Adrenal gland (tissue), 12 donors: ENCODE results near the gene FKRP. TPM values are rescaled to one million over a fixed set of nuclear protein-coding genes. Genes with fewer than 3 reads are reported as not detected.

Experiments
- DNase-seq, 7 donors: peaks; one replicate each; pipeline ENCODE4 v3.0.0-alpha.2; 2019 to 2020
- H3K27ac ChIP-seq, 5 donors: fragments of 200-600 bp; sonication (generic) in 4 of 5; 1 replicate in 3 of 5; 2 replicates in 2 of 5; pipeline versions ENCODE4 v1.5.1 to v1.8.0; 2016 to 2020; ENCODE audit warnings: mild to moderate bottlenecking in 1 of 5
- H3K27me3 ChIP-seq: fragments of 200-600 bp; 2 replicates; pipeline ENCODE4 v1.8.0; 2021
- H3K36me3 ChIP-seq, 2 donors: fragments of 200-600 bp; replicated peaks in 1 of 2; 1 replicate in 1 of 2; 2 replicates in 1 of 2; pipeline versions ENCODE4 v1.5.1 to v1.8.0; 2018 to 2022
- H3K4me1 ChIP-seq, 2 donors: fragments of 200-600 bp; replicated peaks in 1 of 2; 1 replicate in 1 of 2; 2 replicates in 1 of 2; pipeline versions ENCODE4 v1.5.1 to v1.8.0; 2018 to 2021
- H3K4me3 ChIP-seq, 4 donors: fragments of 200-600 bp; sonication (generic) in 3 of 4; one replicate each; pipeline ENCODE4 v1.5.1; 2016 to 2018
- H3K9me3 ChIP-seq, 3 donors: fragments of 200-600 bp; sonication (generic) in 1 of 3; replicated peaks in 1 of 3; 1 replicate in 2 of 3; 2 replicates in 1 of 3; pipeline versions ENCODE4 v1.5.1 to v1.8.0; 2016 to 2021
- POLR2A ChIP-seq, 2 donors: fragments of 450-650 bp; IDR thresholded peaks; one replicate each; pipeline ENCODE4 v1.6.1; 2017; ENCODE audit warnings: antibody characterized with exemption in 2 of 2, mild to moderate bottlenecking in 2 of 2, moderate library complexity in 1 of 2
- WGBS, 4 donors: extraction: QIAGEN DNeasy Blood & Tissue Kit in 2 of 4; methylation state at CpG; one replicate each; pipeline versions ENCODE4 v1.1.5 to v1.1.7; 2013 to 2017; 5-methylcytosine and 5-hydroxymethylcytosine counted together
- intact Hi-C, 2 donors: fragments of 100-400 bp; cut with DNase I; formaldehyde crosslinking; loops; one replicate each; pipeline versions ENCODE4 v1.14.1 to v1.15.0; 2022 to 2023
- polyA plus RNA-seq, 3 donors: library from polyadenylated mRNA; stranded (reverse); fragments of 200-250 nt in 2 of 3; fragments of 350-450 nt in 1 of 3; fragmentation: Illumina TruSeq in 1 of 3; extraction: RNeasy Lipid Tissue Mini Kit (QIAGEN cat#74804) in 1 of 3; gene quantifications; one replicate each; pipeline ENCODE4 v1.2.3, GENCODE V29; 2013 to 2014
- total RNA-seq, 9 donors: library from RNA; depleted of rRNA in 4 of 9; stranded (reverse); fragments of >200 nt in 4 of 9; fragments of 120-200 nt in 1 of 9; fragmentation: NEBNext Ultra II Directional in 1 of 9; extraction: Animal tissue kit (Norgen Biotek cat#: 25700) in 1 of 9; gene quantifications; one replicate each; pipeline versions ENCODE4 v1.1.0 to v1.2.4, GENCODE V29; 2013 to 2023
- TF ChIP-seq, protein P1 (sequence below), 6 experiments: fragments of 450-650 bp in 4 of 6; fragments of 200-600 bp in 2 of 6; sonication (generic) in 1 of 6; IDR thresholded peaks; 1 replicate in 5 of 6; 2 replicates in 1 of 6; pipeline versions ENCODE4 v1.5.1 to v1.8.0; 2016 to 2021; ENCODE audit warnings: antibody characterized with exemption in 6 of 6, mild to moderate bottlenecking in 2 of 6, moderate library complexity in 1 of 6
- donor health status: healthy with polysubstance abuse.
- donor health status: Bipolar disorder and iron deficiency.
- donor health status: DM: yes; HTN: yes; CAD: no.
- donor health status: DM: no; HTN: no; CAD: no.
- donor health status: DM: no; HTN: no; CAD: no.
- donor health status: DM: yes; HTN: yes; CAD: no.

FKRP gene
- total and polyA plus RNA-seq, 12 donors = 5.5 to 31.2 (median 16.7) TPM

DNA sequence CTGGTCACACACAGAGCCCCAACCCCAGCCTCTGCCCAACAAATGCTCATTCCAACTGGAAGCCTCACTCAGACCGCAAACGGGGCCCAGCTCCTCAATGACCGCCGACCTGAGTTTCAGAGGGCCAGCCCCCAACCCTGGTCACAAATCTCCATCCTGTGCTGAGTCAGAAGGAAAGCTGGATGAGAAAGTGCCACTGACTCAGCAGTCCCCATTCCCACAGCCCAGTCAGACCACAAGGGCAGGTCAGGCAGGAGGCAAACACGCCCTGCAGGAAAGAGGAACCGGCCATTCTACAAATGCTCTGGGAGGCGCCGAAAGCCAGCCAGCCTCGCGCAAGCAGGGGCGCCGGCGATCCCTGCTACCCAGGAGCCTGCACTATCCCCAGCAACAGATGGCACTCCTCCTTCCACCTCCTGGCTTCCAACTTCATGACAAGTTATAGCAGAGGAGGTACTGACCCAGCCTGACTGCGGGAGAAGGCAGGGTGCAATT, 14.8 kb upstream of the FKRP start:
- TF ChIP-seq, protein P1, sequence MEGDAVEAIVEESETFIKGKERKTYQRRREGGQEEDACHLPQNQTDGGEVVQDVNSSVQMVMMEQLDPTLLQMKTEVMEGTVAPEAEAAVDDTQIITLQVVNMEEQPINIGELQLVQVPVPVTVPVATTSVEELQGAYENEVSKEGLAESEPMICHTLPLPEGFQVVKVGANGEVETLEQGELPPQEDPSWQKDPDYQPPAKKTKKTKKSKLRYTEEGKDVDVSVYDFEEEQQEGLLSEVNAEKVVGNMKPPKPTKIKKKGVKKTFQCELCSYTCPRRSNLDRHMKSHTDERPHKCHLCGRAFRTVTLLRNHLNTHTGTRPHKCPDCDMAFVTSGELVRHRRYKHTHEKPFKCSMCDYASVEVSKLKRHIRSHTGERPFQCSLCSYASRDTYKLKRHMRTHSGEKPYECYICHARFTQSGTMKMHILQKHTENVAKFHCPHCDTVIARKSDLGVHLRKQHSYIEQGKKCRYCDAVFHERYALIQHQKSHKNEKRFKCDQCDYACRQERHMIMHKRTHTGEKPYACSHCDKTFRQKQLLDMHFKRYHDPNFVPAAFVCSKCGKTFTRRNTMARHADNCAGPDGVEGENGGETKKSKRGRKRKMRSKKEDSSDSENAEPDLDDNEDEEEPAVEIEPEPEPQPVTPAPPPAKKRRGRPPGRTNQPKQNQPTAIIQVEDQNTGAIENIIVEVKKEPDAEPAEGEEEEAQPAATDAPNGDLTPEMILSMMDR (IDR thresholded peaks at IDR 0.05) = no peak
- peak in 1 of 2 donors; percentile 48 for TF ChIP-seq POLR2A (IDR thresholded peaks at IDR 0.05)
- intact Hi-C loops = no loop called here
- Histone ChIP-seq H3K4me1 (peaks cover 15 to 51% of the 10 kb centered on the region in 2 donors), H3K27ac (peak overlapping the region in 2 of 5 donors; percentile 45 to 76), H3K27me3 (no peaks in the 10 kb centered on the region), H3K4me3 (no peak overlapping the region), H3K9me3 (no peaks in the 10 kb centered on the region), H3K36me3 (peaks cover 0 to 70% of the 10 kb centered on the region in 2 donors)
- WGBS, 4 donors = 22 to 64% (median 33%) methylated on average over 2 to 14 of the region's 14 CpGs
- DNase-seq = peak; percentile 61 to 87 (median 83)

DNA sequence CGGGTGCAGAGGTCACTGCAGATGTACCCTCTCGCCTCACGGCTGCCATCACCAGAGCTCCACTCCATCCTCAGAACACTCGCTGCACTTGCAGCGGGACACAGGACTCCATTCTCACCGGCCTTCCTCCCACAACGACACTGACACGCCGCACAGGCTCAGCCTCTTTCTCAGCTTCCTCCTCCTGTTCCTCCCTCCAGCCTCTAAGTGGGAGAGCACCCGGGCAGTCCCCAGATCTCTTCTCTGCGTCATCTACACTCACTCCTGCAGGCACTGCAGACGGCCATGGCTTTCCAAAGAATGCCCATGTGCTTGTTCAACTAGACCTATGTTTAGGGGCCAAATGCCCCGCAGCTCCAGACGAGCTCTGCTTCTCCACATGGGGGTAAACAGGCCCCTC, 14.3 kb upstream of the FKRP start:
- Histone ChIP-seq H3K27ac (peak overlapping the region in 2 of 5 donors; percentile 45 to 76), H3K27me3 (no peaks in the 10 kb centered on the region), H3K4me3 (no peak overlapping the region), H3K9me3 (no peaks in the 10 kb centered on the region), H3K36me3 (peaks cover 0 to 65% of the 10 kb centered on the region in 2 donors), H3K4me1 (peaks cover 17 to 57% of the 10 kb centered on the region in 2 donors)
- DNase-seq = no peak
- 64 to 82% (median 68%) methylated on average over 14 of the region's 14 CpGs for WGBS, 4 donors
- no peak for TF ChIP-seq POLR2A (IDR thresholded peaks at IDR 0.05)
- TF ChIP-seq, protein P1 (IDR thresholded peaks at IDR 0.05) = no peak
- intact Hi-C loops = no loop called here

DNA sequence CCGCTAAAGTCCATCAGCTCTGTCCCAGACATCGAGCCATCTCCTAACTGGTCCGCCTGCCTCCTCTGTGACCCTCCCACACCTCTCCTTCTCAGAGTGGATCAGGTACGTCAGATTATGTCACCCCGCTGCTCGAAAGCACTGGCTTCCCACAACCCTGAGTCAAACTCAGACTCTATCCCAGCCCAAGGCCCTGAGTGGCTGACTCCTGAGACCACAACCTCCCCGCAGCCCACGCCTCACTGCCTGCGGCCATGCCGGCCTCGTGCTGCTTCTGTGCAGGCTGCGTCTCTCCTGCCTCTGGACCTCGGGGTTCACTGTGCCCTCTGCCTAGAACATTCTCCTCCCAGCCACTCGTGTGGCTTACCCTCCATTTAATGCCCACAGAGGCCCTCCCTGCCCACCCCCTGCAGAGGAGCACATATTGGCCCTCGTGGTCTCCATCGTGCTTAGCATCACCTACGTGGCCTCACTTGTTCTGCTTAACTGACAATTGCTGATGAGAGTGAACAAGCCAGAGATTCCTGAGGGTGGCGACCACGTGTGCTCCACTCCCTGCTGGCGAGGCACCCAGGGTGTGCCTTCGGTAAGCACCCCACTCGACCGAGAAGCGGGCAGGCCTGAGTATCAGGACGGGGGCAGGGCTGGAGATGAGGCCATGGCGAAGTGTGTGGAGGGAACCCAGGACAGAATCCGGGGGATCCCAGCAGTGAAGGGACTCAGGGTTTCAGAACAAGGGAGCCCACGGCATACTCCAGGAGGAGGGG, 13.5 kb upstream of the FKRP start:
- no peak for TF ChIP-seq POLR2A (IDR thresholded peaks at IDR 0.05)
- TF ChIP-seq, protein P1 (IDR thresholded peaks at IDR 0.05) = no peak
- no peaks in the 10 kb centered on the region for H3K27me3 ChIP-seq
- WGBS, 4 donors = 90 to 94% (median 92%) methylated on average over 22 to 28 of the region's 28 CpGs
- no peak for DNase-seq
- H3K4me3 ChIP-seq = no peak overlapping the region
- peaks cover 21 to 57% of the 10 kb centered on the region in 2 donors for H3K4me1 ChIP-seq
- intact Hi-C loops = no loop called here
- peak overlapping the region in 2 of 5 donors; percentile 55 to 79 for H3K27ac ChIP-seq
- no peaks in the 10 kb centered on the region for H3K9me3 ChIP-seq
- H3K36me3 ChIP-seq = peaks cover 0 to 57% of the 10 kb centered on the region in 2 donors

DNA sequence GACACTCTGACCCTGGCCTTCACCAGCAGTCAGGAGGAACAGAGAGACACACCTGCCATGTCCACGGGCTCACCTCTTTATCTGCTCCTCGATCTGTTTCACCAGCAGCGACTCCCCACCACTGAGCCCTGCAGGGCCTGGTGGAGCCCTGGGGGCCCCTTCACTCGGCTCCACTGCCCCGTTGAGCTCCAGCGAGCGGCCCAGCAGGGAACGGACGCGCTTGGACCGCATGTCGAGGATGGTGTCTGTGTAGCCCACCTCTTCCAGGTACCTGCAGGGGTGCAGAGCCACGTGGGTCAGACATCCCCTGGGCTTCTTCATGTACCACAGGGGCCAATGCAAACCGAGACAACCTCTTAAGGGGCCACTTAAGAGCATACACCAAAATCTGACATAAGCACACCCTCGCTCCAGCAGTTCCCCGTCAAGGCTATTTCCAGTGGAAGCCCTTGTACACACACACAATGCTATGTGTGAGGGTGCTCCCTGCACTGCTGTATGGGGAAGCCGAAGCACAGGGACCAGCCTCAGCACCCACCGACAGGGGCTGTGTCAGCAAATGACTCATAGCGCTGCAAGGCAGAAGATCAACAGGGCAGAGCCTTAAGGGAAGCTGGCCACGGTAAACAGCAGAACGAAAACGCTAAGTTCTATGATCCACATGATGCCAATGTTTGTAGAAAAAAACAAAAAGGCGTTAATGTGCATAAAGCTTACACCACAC, 12.7 kb upstream of the FKRP start:
- Histone ChIP-seq H3K27me3 (no peaks in the 10 kb centered on the region), H3K4me3 (no peak overlapping the region), H3K9me3 (no peaks in the 10 kb centered on the region), H3K27ac (peak overlapping the region in 2 of 5 donors; percentile 55 to 79), H3K4me1 (peaks cover 24 to 55% of the 10 kb centered on the region in 2 donors), H3K36me3 (peaks cover 0 to 56% of the 10 kb centered on the region in 2 donors)
- DNase-seq = peak in 4 of 7 donors; percentile 45 to 69 (median 60)
- WGBS, 4 donors = 59 to 79% (median 75%) methylated on average over 14 to 23 of the region's 23 CpGs
- TF ChIP-seq, protein P1 (IDR thresholded peaks at IDR 0.05) = peak in 1 of 6 experiments; percentile 12
- no peak for TF ChIP-seq POLR2A (IDR thresholded peaks at IDR 0.05)
- intact Hi-C loops = no loop called here
